MM.1S (cell line): Measurements from ENCODE around the gene SLIT2.

Source experiments
- EZH2 ChIP-seq: fragments of 300-600 bp; sonication (generic); optimal IDR thresholded peaks from 2 replicates; pipeline ENCODE3; 2017; ENCODE audit warnings: low read depth, mild to moderate bottlenecking, antibody characterized with exemption, low read length, mixed read lengths
- TF ChIP-seq, protein P1 (sequence below): fragments of 300-600 bp; sonication (generic); IDR thresholded peaks from 2 replicates; pipeline ENCODE4 v1.5.1; 2016; ENCODE audit warnings: antibody characterized with exemption, low read length, mixed read lengths

DNA sequence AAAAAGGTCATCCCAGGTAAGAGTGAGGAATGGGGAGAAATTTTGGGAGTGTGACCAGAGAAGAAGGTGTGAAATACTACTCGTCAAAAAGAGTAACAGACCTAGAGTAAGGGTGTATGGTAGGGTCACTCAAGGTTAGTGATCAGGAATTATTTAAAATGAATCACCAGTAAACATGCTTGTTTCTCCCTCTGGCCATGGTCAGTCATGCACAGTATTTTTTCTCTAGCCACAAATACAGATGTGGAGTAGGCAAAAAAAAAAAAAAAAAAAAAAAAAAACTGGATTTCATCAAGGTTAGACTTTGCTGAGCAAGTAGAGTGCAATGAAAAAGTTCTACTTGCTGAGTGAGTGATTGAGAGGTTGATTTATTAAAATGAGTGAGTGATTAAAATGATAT is 34.2 kb upstream of the SLIT2 start:
- TF ChIP-seq, protein P1, sequence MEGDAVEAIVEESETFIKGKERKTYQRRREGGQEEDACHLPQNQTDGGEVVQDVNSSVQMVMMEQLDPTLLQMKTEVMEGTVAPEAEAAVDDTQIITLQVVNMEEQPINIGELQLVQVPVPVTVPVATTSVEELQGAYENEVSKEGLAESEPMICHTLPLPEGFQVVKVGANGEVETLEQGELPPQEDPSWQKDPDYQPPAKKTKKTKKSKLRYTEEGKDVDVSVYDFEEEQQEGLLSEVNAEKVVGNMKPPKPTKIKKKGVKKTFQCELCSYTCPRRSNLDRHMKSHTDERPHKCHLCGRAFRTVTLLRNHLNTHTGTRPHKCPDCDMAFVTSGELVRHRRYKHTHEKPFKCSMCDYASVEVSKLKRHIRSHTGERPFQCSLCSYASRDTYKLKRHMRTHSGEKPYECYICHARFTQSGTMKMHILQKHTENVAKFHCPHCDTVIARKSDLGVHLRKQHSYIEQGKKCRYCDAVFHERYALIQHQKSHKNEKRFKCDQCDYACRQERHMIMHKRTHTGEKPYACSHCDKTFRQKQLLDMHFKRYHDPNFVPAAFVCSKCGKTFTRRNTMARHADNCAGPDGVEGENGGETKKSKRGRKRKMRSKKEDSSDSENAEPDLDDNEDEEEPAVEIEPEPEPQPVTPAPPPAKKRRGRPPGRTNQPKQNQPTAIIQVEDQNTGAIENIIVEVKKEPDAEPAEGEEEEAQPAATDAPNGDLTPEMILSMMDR: no peak
- no peak for TF ChIP-seq EZH2
